Left forelimb (tissue), 1 donor: Measurements from ENCODE around the gene CAMK2D.

Experiments used
- DNase-seq: peaks from one replicate; pipeline ENCODE4 v3.0.0-alpha.2; 2018; ENCODE audit warnings: low spot score

CAMK2D gene

DNA sequence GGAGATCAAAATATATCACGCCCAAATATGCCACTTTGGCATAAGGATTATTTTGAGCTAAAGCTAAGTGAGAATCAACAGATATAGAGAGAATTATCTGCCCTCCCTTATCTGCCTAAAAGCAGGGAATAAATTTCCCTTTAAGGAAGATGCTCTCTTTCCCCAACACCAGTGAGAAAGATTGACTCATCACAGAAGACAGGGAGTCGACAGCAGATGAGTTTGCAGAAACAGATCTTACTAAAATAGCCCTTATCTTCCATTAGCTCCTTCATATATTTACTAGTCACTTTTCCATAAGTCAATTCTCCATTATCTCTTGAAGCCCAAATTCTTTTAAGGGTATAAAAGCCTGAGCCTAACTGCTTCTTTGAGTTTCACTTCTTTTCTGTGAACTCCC lies 156.6 kb downstream of the CAMK2D start:
- DNase-seq, result no peak

DNA sequence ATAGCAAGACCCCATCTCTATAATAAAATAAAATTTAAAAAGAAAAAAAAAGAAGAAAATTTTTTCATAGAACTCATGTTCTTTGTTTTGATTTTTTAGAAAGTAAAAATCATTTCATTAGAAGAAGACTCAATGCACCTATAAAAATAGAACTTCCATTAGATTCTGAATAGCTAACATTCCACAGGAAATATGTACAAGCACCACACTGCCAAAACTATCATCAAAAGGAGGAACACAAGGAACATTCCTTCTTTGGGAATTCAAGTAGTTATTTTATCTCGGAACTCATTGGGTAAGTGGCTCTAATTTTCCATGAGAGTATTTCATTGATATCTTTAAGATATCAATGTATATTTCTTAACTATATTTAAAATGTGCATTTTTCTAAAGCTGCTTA lies 157.6 kb downstream of the CAMK2D start:
- DNase-seq, result no peak

DNA sequence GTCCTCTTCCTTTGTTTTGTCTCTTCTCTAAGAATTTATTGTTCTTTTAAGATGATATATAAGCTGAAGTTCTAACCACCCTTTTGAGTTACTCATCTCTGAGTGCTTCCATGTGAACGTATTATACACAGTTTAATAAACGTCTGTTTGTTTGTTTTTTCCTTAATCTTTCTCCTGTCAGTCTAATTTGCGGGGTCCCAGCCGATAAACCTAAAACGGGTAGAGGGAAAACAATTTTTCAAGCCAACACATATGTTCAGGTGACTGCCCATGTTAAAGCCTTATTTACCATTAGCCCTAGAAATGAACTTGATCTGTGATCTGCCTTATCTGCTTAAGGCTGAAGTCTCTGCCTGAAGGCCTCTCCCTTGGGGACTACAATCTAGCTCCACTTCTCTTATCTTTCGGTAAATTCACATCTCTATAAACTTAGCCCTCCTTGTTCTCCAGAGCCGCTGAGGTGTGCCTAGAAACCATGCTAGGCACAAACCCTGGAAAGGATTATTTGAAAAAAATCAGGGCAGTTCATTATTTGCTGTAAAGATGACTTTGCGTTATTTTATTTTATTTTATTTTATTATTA lies 158.8 kb downstream of the CAMK2D start:
- DNase-seq, result no peak

DNA sequence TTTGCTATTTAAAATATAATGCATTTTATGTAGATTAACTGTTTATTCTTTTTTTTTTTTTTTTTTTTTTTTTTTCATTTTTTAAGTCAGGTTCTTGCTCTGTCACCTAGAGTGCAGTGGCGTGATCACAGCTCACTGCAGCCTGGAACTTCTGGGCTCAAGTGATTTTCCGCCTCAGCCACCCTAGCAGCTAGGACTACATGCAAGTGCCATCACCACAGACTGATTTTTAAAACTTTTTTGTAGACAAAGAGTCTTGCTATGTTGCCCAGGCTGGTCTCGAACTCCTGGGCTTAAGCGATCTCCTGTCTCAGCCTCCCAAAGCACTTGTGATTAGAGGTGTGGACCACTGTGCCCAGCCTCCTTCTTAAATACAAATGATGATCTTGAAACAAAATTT lies 159.9 kb downstream of the CAMK2D start:
- no peak for DNase-seq

DNA sequence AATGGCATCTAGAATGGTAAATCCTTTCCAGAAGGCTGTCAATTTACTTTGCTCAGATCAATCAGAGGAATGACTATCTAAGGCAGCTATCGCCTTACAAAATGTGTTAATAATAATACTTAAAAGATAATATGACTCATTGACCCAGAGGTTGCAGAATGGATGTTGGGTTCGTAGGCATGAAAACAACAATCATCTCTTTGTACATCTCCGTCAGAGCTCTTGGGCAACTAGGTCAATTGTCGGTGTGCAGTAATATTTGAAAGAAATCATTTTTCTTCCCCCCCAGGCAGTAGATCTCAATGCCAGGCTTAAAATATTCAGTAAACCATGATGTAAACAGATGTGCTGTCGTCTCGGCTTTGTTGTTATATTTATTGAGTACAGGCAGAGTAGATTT lies 165.1 kb downstream of the CAMK2D start:
- no peak for DNase-seq

DNA sequence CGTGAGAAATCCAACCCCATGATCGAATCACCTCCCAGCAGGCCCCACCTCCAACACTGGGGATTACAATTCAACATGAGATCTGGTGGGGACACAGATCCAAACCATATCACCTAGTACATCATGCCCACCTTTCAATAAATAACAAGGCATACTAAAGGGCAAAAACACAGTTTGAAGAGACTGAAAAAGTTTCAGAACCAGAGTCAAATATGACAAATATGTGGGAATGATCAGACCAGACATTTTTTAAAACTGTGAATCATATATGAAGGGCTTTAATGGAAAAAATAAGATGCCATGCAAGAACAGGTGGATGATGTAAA lies 167.3 kb downstream of the CAMK2D start:
- DNase-seq, result no peak

DNA sequence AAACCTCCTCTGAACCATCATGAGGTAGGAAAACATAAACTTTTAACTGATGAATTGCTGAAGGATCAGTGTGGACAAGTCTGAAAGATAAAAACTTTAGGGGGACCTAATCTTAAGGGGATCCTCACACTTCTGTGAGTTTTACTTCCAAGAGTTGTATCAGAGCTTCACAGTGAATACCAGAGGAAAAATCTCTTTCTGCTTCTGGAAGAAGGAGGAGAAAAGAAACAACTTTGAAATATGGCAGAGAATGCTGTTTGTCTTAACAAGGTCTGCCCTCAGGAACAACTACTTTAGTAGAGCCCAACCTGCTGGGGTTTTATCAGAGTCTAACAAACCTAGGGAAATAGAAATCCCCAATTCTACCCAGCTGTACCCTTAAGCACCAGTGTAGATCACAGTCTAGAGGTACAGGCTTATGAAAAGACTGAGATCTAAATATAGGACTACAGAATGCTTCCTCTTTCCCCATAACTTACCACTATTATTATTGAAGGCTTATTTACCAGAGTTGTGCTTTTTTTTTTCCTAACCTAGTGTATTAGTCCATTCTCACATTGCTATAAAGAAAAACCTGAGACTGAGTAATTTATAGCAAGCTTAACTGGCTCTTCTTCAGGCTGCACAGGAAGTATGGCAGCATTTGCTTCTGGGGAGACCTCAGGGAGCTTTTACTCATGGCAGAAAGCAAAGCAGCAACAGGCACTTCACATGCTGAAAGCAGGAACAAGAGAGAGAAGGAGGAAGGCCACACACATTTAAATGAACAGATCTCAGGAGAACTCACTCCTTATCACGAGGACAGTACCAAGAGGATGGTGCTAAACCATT lies 167.9 kb downstream of the CAMK2D start:
- no peak for DNase-seq

DNA sequence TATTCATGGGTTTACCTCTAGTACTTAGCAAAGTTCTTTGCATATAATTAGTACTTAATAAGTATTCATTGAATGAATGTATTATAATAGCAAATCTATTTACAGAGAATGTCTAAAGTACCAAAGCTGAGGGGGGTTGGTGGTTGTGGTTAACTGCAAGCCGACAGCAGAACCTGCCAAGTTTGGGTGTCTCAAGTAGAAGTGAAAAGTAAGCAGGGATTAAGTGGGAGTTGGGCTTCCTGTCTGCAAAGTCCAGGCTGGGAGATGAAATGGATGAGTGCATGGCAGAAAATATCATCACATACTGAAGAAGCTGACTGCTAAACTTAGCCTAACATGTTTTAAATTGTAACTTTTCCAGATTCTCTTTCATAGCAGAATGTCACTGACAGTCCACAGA lies 169.6 kb downstream of the CAMK2D start:
- no peak for DNase-seq

DNA sequence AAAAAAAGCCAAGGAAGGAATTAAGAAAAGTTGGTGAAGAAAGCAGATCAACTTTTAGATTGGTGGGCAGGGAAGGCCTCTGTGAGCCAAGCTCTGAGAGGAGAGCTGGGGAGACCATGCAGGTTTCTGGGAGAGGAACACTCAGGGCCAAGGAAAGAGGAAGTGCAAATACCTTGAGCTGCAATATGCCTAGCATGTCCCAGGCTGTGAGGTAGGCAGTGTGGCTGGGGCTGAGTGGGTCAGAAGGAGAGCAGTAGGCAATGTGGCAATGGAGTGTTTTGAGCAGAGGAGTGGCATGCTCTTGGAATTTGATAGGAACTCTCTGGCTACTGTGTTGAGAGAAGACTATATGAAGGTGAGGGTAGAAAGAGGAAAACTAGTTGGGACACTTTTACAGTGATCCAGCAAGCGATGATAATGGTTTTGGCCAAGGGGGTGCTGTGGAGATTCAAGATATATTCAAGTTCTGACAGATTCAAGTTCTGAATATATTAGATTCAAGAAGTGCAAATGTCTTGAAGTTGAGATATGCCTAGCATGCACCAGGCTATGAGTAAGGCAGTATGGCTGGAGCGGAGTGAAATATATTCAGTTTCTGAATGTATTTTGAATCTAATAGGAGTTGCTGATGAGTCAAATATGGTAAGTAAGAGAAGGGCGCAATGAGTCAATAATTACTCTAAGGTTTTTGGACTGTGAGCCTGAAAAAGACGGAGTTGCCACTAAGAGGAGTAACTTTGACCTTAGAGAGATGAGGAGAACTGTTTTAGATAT lies 172.5 kb downstream of the CAMK2D start:
- DNase-seq, result no peak

DNA sequence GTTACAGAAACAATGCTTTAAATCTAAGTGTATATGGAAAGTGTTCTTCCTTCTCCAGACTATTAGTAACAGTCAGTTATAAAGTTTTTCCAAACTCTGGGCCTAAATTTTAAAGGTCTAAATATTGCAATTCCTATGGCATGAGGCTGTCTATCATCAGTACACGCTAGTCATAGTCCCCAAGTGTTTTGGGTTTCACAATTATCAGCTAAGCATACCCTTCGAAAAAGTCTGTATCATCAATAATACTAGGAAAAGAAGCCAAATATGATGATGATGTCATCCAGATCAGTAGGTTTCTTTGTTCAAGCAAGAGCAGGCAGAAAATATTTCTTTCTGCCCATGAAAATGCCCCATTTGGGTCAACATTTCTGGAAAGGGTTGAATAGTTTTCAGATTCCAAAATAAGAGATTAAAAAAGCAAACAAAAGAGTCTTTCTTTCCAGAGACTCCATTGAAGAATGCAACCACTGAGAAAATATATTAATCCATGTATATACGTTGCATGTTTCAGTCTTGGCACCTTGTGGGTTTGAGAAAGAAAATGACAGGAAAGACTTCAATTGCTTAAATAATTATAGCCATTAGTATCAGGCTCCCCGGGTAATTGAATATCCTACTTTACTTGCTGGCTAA lies 173.8 kb downstream of the CAMK2D start:
- no peak for DNase-seq

DNA sequence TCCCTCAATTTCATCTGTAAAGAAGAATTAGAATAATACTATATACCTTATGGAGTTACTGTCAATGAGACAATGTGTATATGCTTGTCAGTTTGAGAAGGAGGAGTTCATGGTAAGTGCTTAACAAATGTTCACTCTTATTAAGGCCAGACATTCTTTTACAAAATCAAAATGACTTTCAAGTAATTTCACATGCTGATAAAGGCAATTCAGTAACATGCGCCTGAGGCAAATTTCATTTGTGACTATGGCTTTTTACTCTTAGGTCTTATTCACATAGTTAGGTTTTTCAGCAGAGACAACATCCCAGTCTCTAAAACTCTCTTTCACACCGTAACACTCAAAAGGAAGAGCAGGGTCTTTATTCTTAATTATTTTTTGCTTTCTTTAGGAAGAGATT lies 174.4 kb downstream of the CAMK2D start:
- DNase-seq, result no peak

DNA sequence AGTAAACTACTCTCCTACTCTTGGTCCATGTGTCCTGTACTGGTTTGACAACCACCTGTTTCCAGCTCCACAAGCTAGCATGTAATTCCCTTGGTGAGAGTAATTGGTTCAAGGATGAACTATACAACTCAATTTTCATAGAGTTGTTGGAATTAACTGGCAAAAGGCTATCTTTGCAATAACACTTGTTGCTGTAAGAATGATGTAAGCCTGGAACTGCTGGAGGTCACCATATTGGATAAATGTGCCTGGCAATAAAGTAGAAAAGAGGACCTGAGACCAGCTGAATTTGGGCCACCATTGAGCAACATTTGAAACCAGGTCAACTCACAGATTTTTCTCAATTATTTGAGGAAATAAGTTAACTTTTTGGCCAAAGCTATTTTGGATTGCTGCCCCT lies 175.5 kb downstream of the CAMK2D start:
- no peak for DNase-seq

DNA sequence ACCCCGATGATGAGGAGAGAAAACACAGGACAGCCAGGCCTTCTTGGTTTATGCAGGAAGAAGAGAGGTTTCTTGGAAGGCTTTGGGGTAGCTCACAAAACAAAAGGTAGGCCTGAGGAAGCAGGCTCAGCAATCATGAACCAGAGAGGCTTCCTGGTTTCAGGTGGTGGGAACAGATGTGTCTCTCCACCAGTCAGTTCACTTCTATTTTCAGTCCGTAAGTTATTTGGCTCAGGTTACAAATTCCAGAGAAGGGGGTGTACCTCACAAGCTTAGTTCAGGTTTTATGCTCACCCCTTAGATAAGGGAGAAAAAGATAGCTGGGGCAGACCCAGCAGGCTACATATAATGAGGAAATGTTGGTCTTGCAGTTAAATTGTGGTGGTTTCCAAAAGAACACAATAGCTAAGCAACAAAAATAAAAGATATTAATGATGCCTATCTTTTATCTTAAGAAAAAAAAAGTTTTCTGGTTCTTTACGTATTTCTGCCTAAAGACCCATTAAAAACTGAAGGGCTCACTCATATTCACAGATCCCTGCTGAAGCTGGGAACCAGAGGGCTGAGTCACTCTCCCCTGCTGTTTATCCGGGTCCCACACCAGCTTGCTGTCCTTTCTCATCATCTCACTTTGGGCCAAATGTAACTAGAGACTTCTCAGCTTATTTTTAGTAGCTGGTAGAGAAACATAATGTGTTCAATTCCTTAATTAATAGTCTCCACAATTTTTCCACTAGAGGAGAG lies 177.0 kb downstream of the CAMK2D start:
- DNase-seq, result no peak

DNA sequence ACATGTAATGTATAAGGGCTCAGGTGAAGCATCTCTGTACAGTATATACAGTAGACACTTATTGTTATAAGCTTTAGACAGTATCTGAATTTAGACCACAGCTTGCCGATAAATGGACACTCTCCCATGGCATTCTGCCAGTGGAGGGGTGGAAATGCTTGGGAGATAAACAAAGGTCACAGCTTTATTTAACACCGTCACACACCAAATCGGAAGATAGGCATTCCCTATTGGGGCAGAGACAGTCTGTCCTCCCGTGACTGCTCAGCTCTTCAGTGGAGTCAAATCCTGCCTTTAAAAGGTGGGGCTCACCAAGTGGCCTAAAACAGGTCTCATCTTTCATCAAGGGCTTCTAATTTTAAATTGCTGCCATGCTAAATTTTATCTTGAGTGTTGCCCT lies 178.8 kb downstream of the CAMK2D start:
- DNase-seq, result no peak

DNA sequence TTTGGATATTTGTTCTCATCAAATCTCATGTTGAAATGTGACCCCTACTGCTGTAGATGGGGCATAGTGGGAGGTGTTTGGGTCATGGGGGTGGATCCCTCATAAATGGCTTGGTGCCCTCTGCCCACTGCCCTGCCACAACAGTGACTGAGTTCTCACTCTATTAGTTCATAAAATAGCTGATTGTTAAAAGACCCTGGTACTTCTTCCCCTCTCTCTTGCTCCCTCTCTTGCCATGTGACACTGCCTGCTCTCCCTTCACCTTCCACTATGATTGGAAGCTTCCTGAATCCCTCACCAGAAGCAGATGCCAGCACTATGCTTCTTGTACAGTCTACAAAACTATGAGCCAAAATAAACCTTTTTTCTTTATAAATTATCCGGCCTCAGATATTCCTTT lies 182.2 kb downstream of the CAMK2D start:
- no peak for DNase-seq

DNA sequence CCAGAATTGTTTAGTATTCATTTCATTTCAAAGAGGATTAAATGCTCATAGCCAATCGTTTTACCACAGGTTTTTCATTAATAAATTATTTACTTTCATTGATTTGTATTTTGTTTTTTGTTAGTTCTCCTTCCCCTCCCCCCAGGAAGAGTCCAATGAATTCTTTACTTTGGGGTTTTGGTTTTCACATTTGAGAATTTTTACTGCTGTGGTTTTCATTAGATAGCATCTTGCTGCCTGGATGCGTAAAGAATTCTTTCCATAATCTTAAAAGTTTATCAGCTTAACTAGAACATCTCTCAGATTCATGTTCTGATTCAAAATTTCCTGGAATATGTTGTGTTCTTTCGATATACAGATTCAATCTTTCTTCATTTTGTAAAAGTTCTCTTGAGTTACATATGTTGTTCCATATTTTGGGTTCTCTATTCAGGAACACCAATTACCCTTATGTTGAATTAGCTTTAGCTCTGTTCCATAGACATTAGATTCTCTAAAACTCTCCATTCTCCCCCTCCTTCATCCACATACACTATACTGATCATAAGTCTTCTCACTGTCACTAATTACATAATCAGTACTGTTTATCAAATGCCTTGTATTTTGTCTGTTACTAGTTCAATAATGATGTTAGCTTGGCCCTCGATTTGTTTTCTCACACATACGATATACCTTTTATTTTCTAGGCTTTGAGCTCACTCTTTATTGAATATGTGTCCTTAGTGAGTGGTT lies 184.4 kb downstream of the CAMK2D start:
- DNase-seq, result no peak

DNA sequence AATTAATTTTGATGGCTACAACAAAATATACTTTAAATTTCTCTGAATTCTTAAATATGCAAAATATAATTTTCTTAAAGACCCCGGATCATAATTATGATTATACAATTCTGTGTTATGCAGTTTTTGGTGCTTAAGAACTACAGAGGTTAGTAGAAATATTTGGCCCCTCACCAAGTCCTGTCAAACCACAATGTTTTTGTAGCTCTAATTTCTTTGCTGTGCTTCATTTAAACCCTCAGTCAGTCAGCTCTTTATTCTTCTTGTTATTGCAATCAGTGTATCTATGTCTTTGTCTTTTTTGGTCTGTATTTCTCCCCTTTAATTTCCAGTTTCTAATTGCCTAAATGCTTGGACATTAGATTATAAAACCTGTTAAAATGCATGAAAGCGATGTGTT lies 186.1 kb downstream of the CAMK2D start:
- DNase-seq, result no peak

DNA sequence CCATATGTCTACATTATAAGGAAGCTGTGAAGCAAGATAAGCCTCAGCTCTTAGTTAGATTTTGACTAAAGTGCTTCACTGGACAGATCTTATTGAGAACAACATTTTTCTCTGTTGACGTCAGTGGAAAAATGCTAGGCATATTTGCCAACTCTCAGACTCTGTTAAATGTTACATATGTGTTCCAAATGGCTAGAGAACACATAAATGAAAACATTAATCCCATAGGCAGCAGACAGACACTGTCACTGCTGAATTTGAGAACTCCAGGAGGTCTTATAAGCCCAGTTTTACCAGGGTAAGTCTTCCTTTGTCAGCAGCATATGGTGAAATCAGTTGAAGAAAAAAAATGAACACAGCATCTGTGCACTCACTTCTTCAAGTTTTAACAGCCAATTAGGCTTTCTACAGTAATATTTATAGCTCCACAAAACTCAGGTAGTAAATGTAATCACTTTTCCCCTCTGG lies 186.9 kb downstream of the CAMK2D start:
- no peak for DNase-seq

DNA sequence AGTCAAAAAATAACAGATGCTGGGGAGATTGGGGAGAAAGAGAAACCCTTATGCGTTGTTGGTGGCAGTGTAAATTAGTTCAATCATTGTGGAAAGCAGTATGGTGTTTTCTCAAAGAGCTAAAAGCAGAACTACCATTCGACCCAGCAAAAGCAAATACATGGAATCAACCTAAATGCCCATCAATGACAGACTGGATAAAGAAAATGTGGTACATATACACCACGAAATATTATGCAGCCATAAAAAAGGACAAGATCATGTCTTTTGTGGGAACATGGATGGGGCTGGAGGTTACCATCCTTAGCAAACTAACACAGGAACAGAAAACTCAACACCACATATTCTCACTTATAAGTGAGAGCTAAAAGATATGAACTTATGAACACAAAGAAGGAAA lies 188.9 kb downstream of the CAMK2D start:
- no peak for DNase-seq

DNA sequence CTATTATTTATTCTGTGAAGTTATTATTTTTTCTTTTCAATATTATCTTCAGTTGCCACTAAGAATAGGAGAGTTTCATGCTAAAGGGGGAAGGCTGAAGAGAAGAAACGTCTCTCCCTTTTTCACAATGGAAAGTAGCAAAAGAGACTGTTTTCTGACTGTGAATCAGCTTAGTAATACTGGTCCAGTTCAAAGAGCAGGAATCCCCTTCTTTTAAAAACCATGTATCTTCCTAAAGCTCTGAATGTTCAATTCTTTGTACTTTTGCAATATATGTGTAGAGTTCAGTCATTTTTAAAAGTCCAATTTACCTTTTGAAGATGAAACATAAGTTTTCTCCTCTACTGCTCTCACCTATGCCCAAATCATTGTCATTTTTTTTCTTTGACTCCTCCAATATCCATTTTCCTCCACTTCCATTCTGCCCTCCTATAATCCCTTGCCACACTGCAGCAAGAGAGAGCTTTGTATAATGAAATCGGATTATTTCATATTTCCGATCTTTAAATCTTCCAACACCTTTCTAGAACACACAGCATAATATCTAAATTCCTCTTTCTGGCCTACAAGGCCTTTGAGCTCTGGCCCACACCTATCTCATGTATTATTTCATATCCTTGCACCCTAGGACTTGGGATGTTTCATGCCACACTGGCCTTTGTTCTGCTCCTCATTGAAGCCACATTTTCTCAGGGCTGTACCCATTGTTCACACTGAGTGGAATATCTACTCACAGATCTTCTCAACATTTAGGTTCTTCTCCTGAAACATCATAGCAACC lies 195.3 kb downstream of the CAMK2D start:
- no peak for DNase-seq

DNA sequence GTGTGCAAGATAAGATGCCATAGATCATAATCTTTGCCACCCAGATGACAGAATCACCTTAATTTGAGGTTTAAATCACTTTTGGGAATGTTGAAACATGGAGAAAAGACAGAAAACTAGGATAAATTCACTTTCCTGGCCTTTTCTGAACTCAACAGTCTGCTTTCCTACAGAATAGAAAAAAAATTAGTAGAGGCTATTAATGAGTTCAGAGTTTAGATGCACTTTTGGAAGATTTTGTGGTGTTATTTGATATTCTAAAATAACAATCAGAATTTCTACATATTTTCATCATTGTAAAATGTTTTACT lies 195.9 kb downstream of the CAMK2D start:
- DNase-seq, result no peak
